Stimulated activated CD4-positive, alpha-beta T cell treated with anti-CD3 and anti-CD28 coated beads, Interleukin-2, amount 100 ng/mL, for 48 hours (primary cell): ENCODE measurements around the gene RGS7.
"Not testable (repeated sequence)": the region's sequence is repeated elsewhere in the genome, so short reads cannot be mapped to it uniquely, and the experiment has no call there.

Source experiments
- DNase-seq, 2 donors: peaks; one replicate each; pipeline ENCODE4 v3.0.0-alpha.2; 2020

RGS7 gene

DNA sequence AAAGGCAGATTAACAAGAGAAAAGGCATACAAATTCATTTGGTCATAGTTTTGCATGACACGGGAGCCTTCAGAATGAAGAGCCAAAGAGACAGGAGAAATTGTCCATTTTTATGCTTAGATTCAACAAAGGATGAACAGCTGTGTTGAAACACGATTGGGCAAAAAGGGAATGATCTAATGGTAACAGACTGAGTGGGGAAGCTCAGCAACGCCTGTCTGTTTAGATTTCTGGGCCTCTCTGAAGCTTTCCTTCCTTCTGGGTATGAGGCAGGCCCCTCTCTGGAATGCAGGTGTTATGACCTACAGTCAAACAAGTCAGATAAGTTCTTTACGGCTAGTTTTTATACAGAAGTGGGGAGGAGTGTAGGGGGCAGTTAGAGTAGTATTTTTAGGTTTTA, 154.6 kb downstream of the RGS7 start:
- DNase-seq: no peak

DNA sequence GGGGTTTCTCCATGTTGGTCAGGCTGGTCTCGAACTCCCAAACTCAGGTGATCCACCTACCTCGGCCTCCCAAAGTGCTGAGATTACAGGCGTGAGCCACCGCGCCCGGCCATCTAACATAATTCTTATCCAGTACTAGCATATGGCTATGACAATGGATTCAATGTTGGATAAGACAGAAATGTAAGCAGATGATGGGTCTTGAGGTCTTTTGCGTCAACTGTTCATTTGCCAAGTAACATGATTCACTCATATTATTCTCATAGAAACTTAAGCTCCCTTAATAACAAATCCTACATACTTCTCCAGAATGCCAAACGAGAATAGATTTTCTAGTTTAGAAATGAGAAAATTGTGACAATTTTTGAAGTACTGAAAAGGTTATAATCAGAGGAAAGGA, 170.3 kb downstream of the RGS7 start:
- no peak for DNase-seq

DNA sequence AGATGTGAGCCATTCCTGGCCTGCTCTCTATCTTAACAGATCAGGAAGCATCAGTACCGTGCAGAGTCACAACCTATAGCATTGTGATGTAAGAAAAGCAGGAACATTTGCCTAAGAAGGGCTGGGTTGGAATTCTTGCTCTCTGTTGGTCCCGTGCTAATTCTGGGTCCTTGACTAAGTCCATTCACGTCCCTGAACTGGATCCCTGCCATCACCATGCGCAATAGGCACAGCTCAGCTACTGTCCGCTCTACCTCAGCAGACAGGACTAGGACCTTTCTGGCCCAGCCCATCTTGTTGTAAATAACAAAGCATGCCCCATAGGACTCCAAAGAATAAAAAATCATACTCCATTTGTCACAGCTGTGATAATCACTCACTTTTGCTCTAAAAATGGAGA, 175.0 kb downstream of the RGS7 start:
- DNase-seq: no peak

DNA sequence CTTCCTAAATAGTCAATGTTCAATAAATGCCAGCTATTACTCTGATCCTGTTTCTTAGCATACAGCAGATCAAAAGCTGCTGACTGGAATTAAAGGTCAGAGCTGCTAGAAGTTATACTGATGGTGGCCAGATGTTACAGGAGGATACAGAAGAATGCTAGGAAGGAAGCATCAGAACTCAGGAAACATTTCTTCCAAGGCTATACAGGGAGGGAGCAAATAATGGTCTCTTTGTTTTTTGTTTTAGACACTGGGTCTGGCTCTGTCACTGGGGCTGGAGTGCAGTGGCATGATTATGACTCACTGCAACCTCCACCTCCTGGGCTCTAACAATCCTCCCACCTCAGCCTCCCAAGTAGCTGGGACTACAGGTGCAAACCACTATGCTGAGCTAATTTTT, 175.5 kb downstream of the RGS7 start:
- DNase-seq: no peak

DNA sequence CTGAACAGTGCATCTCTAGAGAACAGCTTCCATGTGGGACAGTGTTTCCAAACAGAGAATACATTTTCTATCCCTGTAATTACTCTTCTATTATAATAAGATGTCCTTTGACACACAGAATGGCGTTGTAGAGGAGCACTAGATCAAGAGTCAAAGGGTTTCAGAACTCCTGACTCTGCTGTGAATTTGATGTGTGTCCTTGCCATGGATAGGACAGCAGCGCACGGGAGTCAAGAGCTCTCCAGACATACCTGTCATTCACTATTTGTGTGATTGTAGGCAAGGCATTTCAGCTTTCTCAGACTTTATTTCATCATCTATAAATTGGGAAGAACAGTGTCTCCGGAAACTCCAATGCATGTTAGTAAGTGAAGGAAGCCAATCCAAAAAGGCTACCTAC, 176.4 kb downstream of the RGS7 start:
- no peak for DNase-seq

DNA sequence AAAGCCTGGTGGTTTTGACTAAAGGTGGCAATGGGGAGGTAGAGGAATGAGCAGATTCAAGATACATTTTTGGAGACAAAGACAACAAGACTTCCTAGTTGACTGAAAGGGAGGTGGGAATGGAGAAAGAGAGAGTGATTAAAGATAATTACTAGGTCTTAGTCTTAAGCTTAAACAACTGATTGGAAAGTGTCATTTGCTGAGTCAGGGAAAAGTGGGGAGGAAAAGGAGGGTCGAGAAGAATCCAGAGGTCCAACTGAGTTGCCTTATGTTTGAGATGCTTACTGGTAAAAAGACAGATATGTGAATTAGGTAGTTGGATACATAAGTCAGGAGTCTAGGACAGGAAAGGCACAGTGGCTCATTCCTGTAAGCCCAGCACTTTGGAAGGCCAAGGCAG, 179.3 kb downstream of the RGS7 start:
- DNase-seq: no peak

DNA sequence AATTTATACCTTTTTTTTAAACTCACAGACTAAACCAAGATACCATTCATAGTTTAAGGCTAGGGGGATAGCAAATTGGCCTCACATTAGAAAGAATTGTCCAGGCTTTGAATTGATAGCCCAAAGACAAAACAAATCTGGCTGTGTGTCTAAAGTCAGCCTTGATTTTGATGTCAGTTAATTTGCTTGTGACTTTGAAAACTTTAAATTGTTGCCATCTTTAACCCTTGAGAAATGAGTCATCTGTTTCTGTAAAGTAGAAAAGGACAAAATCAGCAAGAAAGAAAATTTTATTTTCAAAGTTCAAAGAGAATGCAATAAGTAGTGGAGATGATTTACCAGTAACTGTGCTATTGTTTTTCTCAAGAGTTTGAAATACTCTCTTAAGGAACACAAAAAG, 184.5 kb downstream of the RGS7 start:
- DNase-seq: no peak

DNA sequence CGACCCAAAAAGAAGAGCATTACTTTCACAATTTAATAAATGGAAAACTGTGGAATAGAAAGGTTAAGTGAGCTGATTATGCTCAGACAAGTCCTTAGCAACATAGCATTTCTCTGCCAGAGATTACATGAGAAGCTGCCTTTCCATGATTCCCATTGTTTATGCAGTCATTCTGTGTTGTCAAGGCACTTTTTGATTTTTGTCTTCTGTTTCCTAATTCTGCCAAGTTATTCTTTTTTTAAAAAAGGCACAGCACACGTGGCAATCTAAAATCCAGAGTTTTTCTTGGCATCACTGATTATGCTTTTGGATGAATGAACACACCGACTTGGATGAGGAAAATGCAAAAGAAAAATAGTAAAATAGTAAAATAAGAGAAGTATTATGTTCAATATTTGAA, 185.0 kb downstream of the RGS7 start:
- no peak for DNase-seq

DNA sequence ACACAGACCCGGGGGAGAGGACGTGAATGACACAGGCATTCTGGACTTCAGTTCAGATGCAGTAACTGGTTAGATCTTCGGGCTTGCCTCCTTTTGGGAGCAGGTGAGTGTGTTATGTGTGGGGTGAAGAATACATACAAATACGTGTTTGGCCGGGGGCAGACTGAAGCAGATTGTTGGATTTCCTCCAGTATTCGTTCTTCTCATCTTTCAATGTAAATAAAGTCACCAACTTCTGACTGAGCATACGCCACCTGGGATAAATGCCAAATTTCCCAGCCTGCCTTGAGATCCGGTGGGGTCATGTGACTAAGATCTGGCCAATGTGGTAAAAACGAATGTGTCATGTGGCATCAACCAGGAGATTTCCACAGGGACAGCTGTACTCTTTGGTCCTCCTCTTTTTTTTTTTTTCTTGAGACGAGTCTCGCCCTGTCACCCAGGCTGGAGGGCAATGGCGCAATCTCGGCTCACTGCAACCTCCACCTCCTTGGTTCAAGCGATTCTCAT, 189.8 kb downstream of the RGS7 start:
- no peak for DNase-seq

DNA sequence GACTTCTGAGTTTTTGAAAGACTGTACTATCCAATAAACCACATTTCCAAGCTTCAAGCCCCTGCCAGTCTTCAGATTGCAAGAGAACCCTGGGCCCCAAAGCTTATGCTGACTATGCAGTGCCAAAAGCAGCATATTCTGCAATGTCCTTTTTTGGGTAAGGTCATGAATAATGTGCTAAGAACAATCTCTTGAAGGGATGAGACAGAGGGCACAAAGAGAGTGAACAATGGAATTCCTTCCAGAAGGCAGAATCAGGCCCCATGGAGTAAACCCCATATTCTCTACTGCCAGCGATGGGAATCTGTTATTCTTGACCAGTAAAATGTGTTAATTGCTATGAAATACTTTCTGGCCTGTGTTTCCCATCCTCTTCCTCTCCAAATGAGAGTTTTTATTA, 190.4 kb downstream of the RGS7 start:
- DNase-seq: no peak

DNA sequence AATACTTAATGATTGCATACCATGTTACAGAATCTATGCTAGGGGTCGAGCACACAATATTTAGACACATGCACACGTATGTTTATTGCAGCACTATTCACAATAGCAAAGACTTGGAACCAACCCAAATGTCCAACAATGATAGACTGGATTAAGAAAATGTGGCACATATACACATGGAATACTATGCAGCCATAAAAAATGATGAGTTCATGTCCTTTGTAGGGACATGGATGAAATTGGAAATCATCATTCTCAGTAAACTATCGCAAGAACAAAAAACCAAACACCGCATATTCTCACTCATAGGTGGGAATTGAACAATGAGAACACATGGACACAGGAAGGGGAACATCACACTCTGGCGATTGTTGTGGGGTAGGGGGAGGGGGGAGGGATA, 191.7 kb downstream of the RGS7 start:
- DNase-seq: not testable (repeated sequence)

DNA sequence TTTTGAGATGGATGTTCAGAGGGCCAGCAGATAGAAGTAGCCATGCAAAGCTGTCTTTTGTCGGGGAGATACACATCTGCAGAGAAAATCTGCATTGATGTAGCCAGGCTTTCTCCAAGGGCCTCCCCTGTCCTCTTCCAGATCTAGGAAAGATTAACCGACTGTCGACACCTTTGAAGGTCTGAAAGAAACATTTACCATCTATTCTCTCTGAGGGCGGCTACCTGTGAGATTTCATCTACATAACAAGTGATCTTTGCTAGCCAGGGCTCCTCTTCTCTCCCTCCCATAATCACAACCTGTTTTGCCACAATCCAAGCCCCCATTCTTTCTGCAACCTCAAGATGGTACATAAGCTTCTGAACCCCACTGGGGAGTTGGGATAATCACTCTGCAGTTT, 193.6 kb downstream of the RGS7 start:
- DNase-seq: no peak

DNA sequence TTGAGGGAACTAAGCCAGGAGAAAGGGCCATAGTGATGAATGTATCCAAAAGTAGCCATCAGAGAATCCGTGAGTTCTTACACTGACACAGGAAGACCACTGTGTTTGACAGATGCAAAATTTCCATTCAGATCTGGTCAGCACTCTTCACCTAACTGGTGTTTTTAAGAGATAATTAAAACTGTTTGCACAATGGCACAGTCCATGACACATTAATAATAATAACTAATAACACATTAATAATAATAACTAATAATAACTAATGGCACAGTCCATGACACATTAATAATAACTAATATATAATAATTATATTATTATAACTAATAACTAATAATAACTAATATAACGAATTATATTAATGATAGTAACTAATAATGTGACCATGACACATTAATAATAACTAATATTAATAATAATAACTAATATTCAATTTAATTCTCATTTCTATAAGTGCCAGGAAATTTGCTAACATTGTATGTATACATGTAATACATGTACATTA, 195.8 kb downstream of the RGS7 start:
- no peak for DNase-seq

DNA sequence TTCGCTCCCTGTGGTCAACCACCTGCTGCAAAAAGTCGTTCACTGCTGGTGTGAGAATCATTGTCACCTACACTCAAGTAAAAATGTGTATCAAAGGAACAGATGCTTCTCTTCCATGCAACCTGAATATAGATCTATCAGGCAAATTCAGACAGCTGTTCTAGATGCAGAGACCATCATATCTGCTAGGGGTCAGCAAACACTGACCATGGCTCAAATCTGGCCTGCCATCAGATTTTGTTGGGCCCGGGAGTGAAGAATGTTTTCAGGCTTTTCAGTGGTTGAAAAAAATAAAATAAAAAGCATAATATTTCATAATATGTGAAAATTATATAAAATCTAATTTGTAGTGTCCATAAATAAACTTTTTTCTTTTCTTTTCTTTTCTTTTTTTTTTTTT, 199.6 kb downstream of the RGS7 start:
- no peak for DNase-seq

DNA sequence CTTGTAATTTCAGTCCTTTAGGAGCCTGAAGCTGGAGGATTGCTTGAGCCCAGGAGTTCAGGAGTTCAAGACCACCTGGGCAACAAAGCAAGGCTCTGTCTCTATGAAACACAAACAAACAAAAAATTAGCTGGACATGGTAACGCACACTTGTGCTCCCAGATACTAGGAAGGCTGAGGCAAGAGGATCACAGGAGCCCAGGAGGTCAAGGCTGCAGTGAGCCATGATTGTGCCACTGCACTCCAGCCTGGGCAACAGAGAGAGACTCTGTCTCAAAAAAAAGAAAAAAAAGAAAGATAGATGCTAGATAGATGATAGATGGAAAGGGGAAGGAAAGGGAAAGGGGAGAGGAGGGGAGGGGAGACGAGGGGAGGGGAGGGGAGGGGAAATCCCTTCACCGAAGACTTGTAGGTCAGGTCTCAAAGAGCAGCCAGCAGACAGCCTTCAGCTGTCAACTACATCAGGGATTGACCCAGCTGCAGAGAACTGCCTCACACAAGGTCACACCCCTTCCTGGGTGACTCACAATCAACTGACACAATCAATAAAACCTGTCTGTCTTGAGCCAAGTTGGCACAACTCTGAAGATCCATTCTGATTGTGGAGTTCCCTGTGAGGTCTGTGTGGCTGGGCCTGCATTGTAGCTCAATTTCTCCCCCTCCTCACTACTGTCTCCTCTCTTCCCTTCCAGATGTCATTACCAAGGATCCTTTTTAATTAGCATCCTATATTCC, 200.6 kb downstream of the RGS7 start:
- no peak for DNase-seq

DNA sequence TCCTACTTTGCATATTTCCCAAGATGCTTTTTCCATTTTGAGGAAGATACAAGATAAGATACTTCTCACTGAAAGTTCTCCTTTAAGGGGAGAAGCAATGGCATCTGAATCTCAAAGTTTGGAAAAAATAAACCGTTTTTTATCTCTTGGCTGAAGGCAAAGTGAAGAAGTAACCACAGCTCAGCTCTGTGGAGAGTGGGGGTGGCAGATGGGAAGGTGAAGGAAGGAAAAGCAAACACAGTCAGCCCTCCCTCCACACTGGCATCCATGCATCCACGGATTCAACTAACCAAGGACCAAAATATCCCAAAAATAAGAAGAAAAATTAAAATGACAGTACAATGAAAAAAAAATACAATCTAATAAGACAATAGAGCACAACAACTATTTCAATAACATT, 211.1 kb downstream of the RGS7 start:
- no peak for DNase-seq

DNA sequence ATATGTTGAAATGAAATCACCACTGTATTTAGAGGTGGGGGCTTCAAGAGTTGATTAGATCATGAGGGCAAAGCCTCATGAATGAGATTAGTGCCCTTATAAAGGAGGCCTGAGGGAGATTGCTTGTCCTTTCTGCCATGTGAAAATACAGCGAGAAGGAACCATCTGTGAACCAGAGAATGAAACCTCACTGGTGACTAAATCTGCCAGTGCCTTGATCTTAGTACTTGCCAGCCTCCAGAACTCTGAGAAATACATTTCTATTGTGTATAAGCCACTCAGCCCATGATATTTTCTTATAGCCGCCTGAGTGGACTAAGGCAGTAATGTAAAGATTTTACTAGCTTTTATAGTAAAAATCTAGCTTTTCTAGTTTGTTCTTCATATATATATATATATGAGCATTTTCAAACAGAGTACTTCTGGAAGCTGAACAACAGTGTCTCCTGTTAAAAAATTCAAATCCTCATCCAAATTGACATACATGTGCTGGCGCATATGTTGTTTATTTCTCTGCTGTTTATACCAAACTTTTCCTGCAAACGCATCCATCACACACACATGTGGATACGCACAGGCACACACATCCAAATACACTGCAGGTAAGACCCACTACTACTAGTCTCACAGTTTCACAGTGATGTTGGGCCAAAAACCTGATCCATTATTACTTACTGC, 213.1 kb downstream of the RGS7 start:
- DNase-seq: no peak

DNA sequence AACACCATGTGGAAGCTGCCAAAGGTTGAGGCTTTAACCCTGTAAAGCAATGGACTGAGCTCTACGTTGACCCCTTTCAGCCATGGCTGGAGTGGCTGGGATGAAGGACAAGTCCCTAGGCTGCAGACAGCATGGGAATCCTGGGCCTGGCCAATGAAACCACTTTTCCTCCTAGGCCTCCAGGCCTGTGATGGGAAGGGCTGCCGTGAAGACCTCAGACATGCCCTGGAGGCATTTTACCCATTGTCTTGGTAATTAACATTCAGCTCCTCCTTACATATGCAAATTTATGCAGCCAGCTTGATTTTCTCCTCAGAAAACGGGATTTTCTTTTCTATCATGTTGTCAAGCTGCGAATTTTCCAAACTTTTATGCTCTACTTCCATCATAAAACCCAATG, 214.5 kb downstream of the RGS7 start:
- DNase-seq: no peak

DNA sequence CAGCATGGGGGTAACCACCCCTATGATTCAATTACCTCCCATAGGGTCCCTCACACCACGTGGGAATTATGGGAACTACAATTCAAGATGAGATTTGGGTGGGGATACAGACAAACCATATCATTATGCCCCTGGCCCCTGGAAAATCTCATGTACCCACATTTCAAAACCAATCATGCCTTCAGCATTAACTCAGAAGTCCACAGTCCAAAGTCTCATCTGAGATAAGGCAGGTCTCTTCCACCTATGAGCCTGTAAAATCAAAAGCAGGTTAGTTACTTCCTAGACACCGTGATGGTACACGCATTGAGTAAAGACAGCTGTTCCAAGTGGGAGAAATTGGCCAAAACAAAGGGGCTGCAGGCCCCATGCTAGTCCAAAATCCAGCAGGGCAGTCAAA, 215.4 kb downstream of the RGS7 start:
- not testable (repeated sequence) for DNase-seq

DNA sequence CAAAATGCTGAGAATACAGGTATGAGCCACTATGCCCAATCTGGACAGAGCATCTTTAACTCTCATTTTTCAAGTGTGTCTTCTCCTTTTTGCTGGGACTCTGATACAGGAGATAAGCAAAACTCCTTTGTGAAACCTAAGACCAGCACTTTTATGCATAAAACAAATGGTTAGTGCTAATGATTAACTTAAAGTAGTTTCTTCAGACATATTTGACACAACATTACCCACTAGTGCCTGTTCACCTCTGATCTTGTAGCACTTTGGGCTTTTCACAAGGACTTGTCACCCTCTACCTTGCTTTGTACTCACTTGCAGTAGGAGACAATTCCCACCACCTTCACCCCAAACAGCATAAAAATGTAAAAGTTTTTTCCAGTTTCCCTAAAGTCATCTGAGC, 216.3 kb downstream of the RGS7 start:
- DNase-seq: no peak

DNA sequence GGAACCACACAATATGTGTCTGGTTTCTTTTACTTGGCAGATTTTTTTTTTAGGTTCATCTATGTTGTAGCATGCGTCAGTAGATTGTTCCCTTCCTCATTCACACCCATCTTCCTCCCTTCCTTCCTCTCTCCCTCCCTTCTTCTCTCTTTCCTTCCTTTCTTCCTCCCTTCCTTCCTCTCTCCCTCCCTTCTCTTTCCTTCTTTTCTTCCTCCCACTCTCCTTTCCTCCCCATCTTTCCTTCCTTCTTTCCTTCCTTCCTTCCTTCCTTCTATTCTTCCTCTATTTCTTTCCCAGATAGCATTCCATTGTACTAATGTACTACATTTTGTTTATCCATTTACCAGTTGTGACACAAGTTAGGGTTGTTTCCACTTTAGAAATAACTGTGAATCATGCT, 218.0 kb downstream of the RGS7 start:
- DNase-seq: no peak

DNA sequence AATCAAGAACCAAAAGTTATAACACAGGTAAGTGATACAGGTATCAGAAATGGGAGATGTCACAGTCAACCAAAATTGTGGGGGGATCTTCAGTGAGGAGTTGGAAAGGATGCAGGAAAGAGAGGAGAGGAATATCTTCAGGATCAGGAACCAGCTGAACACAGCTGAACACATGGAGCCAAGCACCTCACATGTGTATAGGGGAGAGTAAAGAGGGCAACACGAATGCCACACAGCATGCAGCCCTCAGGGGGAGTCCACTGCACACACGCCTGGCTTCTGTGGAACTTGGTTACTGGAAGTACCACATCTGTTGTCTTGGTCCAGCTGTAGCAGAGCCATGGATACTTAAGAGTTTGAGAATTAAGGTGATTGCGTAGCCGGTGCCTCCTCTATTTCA, 218.8 kb downstream of the RGS7 start:
- DNase-seq: no peak

DNA sequence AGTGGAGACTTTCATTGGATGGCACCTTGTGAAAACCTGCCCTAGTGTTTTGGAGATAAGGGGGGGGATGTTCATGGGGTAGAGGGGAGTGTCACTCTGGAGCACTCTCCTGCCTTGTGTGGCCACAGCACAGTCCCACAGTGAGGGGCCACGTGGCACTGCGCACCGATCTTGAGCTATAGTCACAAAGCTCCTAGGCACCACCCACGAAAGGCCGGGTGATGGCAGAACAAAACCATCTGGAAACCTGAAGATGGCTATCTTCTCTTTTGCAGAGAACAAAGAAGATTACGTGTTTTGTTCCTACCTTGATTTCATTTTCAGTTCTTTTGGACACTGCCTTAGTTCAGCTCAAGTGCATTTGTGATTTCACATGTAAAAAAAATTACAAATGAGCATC, 220.6 kb downstream of the RGS7 start:
- DNase-seq: no peak

DNA sequence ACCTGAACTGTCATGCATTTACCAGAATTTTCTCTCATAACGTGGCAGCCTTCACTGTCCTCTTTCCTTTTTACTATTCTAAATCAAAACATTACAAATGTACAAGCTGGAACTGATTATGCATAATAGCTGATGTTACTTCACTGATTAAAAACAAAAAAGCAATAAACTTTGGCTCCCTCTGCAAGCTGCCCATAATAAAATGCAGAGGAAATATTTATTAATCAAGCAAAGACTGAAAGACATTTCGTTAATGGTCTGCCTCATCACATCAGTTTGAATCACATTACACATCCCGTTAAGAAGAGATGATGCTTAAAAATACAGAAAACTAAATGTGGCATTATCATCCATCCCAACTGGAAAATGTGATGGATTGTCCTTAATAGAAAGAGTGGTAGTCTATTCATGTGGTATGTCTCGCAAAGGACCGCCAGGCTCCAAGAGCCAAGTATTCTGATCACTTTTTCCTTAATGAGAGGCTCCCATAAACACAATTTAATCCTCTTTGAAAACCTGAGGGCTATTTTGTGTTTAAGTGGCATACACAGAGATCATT, 225.3 kb downstream of the RGS7 start:
- no peak for DNase-seq
